Nephron (organoid): ENCODE data around the gene MACIR.

Source experiments
- H3K27ac Mint-ChIP-seq, 3 experiments: 2 replicates each; pipeline ENCODE4 v1.8.0; 2020; ENCODE audit warnings: mixed read lengths in 3 of 3, mild to moderate bottlenecking in 2 of 3, moderate library complexity in 1 of 3
- H3K27me3 Mint-ChIP-seq: 2 replicates; pipeline ENCODE4 v1.8.0; 2021; ENCODE audit warnings: low read depth, mild to moderate bottlenecking, moderate library complexity, mixed read lengths
- H3K36me3 Mint-ChIP-seq: 2 replicates; pipeline ENCODE4 v1.8.0; 2020; ENCODE audit warnings: low read depth, mixed read lengths
- H3K4me1 Mint-ChIP-seq: 2 replicates; pipeline ENCODE4 v1.8.0; 2020; ENCODE audit warnings: mixed read lengths
- H3K4me3 Mint-ChIP-seq, 3 experiments: 2 replicates each; pipeline ENCODE4 v1.8.0; 2020; ENCODE audit warnings: mild to moderate bottlenecking in 3 of 3, mixed read lengths in 3 of 3, moderate library complexity in 2 of 3
- H3K9me3 Mint-ChIP-seq: 2 replicates; pipeline ENCODE4 v1.8.0; 2020; ENCODE audit warnings: mixed read lengths
- CTCF ChIP-seq, 3 experiments: fragments of 200-600 bp; sonication (generic); IDR thresholded peaks; one replicate each; pipeline ENCODE4 v1.5.0; 2021; ENCODE audit warnings: antibody characterized with exemption in 3 of 3; ENCODE audit not compliant: unreplicated experiment in 3 of 3

The MACIR gene

GRCh38 chr5:103258368-103258956 is at the start of gene MACIR:
MACIR (plus strand) TSS chr5:103258763; CDS start chr5:103275920, 17,157 bp downstream.
- Mint-ChIP-seq H3K36me3 (no peaks in the 10 kb centered on the region), H3K4me3 (peak within 1 kb of the TSS; percentile 91 to 97 (median 94)), H3K9me3 (no peaks in the 10 kb centered on the region), H3K27me3 (no peaks in the 10 kb centered on the region), H3K27ac (peak within 1 kb of the TSS; percentile 73 to 92 (median 91)), H3K4me1 (peaks cover 37% of the 10 kb centered on the region)
- TF ChIP-seq CTCF (IDR thresholded peaks at IDR 0.05; ENCODE audit: unreplicated experiment in 3 of 3), result no peak

GRCh38 chr5:103209065-103209464 is 49.5 kb upstream of the MACIR start:
- Mint-ChIP-seq H3K27ac (no peak overlapping the region), H3K36me3 (peaks cover 36% of the 10 kb centered on the region), H3K27me3 (no peaks in the 10 kb centered on the region), H3K4me3 (no peak overlapping the region), H3K4me1 (peaks cover 4% of the 10 kb centered on the region), H3K9me3 (no peaks in the 10 kb centered on the region)
- no peak for TF ChIP-seq CTCF (IDR thresholded peaks at IDR 0.05; ENCODE audit: unreplicated experiment in 3 of 3)

GRCh38 chr5:103210952-103211351 is 47.6 kb upstream of the MACIR start:
- peak overlapping the region in 2 of 3 experiments; percentile 19 to 20 for H3K27ac Mint-ChIP-seq
- H3K4me3 Mint-ChIP-seq, result no peak overlapping the region
- H3K36me3 Mint-ChIP-seq, result peaks cover 19% of the 10 kb centered on the region
- no peaks in the 10 kb centered on the region for H3K9me3 Mint-ChIP-seq
- H3K4me1 Mint-ChIP-seq, result peaks cover 4% of the 10 kb centered on the region
- H3K27me3 Mint-ChIP-seq, result no peaks in the 10 kb centered on the region
- TF ChIP-seq CTCF (IDR thresholded peaks at IDR 0.05; ENCODE audit: unreplicated experiment in 3 of 3), result no peak

- Mint-ChIP-seq H3K27me3 (no peaks in the 10 kb centered on the region), H3K27ac (peak overlapping the region in 1 of 3 experiments; percentile 26), H3K9me3 (no peaks in the 10 kb centered on the region), H3K4me1 (peaks cover 8% of the 10 kb centered on the region), H3K4me3 (no peak overlapping the region), H3K36me3 (peaks cover 12% of the 10 kb centered on the region)
- no peak for TF ChIP-seq CTCF (IDR thresholded peaks at IDR 0.05; ENCODE audit: unreplicated experiment in 3 of 3)
Measured at GRCh38 chr5:103211576-103212561, 46.7 kb upstream of the MACIR start.

- no peak for TF ChIP-seq CTCF (IDR thresholded peaks at IDR 0.05; ENCODE audit: unreplicated experiment in 3 of 3)
- Mint-ChIP-seq H3K4me1 (peaks cover 8% of the 10 kb centered on the region), H3K9me3 (no peaks in the 10 kb centered on the region)
Measured at GRCh38 chr5:103216137-103216536, 42.4 kb upstream of the MACIR start.

More at GRCh38 chr5:103216137-103216536, 42.4 kb upstream of the MACIR start:
- Mint-ChIP-seq H3K27ac (peak overlapping the region in 1 of 3 experiments; percentile 3), H3K4me3 (no peak overlapping the region), H3K27me3 (no peaks in the 10 kb centered on the region), H3K36me3 (peaks cover 6% of the 10 kb centered on the region)
